AG04450 (cell line): ENCODE results near the gene GSTM2. TPM values are rescaled to one million over a fixed set of nuclear protein-coding genes. Genes with fewer than 3 reads are reported as not detected.

Experiments used
- CTCF ChIA-PET: fragments of 300-600, 350-600 bp; formaldehyde crosslinking; extraction: SDS; loops from one replicate; lab custom pipeline; 2022; ENCODE audit warnings: antibody characterized with exemption, inconsistent platforms; lab: Charles Lee
- POLR2A ChIA-PET: fragments of 350-600 bp; formaldehyde crosslinking; extraction: SDS; loops from one replicate; lab custom pipeline; 2021; ENCODE audit warnings: antibody characterized with exemption, inconsistent platforms; lab: Yijun Ruan, JAX
- DNase-seq: peaks from one replicate; pipeline ENCODE4 v3.0.0-alpha.2; 2011; ENCODE audit warnings: low read depth, low spot score
- H3K27ac ChIP-seq: one replicate; pipeline ENCODE4 v1.5.1; 2012; ENCODE audit warnings: low read depth, low read length, control low read depth
- H3K27me3 ChIP-seq: one replicate; pipeline ENCODE4 v1.6.0; 2012; ENCODE audit warnings: low read length; ENCODE audit not compliant: control insufficient read depth, insufficient read depth
- H3K4me3 ChIP-seq: 2 replicates; pipeline ENCODE4 v1.5.1; 2011; ENCODE audit warnings: mild to moderate bottlenecking, low read depth, low read length, control low read depth
- H3K9me3 ChIP-seq: 2 replicates; pipeline ENCODE4 v1.5.1; 2012; ENCODE audit warnings: low read length; ENCODE audit not compliant: control insufficient read depth, insufficient read depth
- CTCF ChIP-seq: IDR thresholded peaks from 2 replicates; pipeline ENCODE4 v1.5.1; 2011; ENCODE audit warnings: low read depth, low read length, control low read depth, inconsistent platforms
- polyA plus RNA-seq: library from polyadenylated mRNA; depleted of rRNA; stranded (reverse); fragments of >200 nt; gene quantifications from 2 replicates; pipeline ENCODE4 v1.2.3, GENCODE V29; 2011

Gene GSTM2
- polyA plus RNA-seq, 1 experiment = 90.2 TPM

- H3K4me3 ChIP-seq = no peak overlapping the region
- CTCF ChIA-PET = interaction anchor here (0.8 to 10.9 kb wide), 27 partner anchors 10 to 370 kb away, joined by 3 to 365 read pairs (median 8); partner anchors contain the start of genes AHCYL1, AMIGO1, AMPD2 and EPS8L3
- H3K9me3 ChIP-seq = no peaks in the 10 kb centered on the region
- no peak overlapping the region for H3K27ac ChIP-seq
- no peak for TF ChIP-seq CTCF
- no peak for DNase-seq
- POLR2A ChIA-PET = interaction anchor here (1.0 to 2.2 kb wide), 2 partner anchors 14 to 93 kb away, joined by 3 to 15 read pairs; partner anchors contain the start of genes GNAI3 and GSTM4
- H3K27me3 ChIP-seq = no peaks in the 10 kb centered on the region
Observed at GRCh38 chr1:109641078-109641740, 26.6 kb upstream of the GSTM2 start.

GRCh38 chr1:109641861-109642260, 26.0 kb upstream of the GSTM2 start:
- TF ChIP-seq CTCF = no peak
- Histone ChIP-seq H3K4me3 (no peak overlapping the region), H3K9me3 (no peaks in the 10 kb centered on the region), H3K27ac (no peak overlapping the region), H3K27me3 (no peaks in the 10 kb centered on the region)
- ChIA-PET CTCF (interaction anchor here (1.1 to 10.9 kb wide), 7 partner anchors 9 to 353 kb away, joined by 3 to 365 read pairs (median 64); partner anchors contain the start of genes AHCYL1 and AMIGO1), POLR2A (interaction anchor here (0.6 kb wide), 1 partner anchor 96 kb away, joined by 3 read pairs; no protein-coding TSS in a partner anchor)
- no peak for DNase-seq

DNA sequence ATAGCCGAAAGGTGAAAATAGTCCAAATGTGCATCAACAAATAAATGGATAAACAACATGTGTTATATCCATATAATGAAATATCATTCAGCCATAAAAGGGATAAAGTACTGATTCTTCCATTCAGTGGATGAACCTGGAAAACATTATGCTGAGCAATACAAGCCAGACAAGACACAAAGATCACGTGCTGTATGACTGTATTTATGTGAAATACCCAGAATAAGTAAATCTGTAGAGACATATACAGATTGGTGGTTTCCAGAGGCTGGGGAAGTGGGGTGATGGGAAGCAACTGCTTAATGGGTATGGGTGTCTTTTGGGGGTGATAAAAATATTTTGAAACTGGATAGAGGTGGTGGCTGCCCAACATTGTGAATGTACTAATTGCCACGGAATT, 25.2 kb upstream of the GSTM2 start:
- Histone ChIP-seq H3K4me3 (no peak overlapping the region), H3K27me3 (no peaks in the 10 kb centered on the region), H3K27ac (no peak overlapping the region), H3K9me3 (no peaks in the 10 kb centered on the region)
- ChIA-PET POLR2A (interaction anchor here (1.0 kb wide), 1 partner anchor 131 kb away, joined by 3 read pairs; no protein-coding TSS in a partner anchor), CTCF (interaction anchor here (0.6 to 10.9 kb wide), 12 partner anchors 8 to 343 kb away, joined by 3 to 365 read pairs (median 4); partner anchors contain the start of genes AHCYL1, GSTM2 and GSTM4)
- TF ChIP-seq CTCF = no peak
- DNase-seq = no peak

DNA sequence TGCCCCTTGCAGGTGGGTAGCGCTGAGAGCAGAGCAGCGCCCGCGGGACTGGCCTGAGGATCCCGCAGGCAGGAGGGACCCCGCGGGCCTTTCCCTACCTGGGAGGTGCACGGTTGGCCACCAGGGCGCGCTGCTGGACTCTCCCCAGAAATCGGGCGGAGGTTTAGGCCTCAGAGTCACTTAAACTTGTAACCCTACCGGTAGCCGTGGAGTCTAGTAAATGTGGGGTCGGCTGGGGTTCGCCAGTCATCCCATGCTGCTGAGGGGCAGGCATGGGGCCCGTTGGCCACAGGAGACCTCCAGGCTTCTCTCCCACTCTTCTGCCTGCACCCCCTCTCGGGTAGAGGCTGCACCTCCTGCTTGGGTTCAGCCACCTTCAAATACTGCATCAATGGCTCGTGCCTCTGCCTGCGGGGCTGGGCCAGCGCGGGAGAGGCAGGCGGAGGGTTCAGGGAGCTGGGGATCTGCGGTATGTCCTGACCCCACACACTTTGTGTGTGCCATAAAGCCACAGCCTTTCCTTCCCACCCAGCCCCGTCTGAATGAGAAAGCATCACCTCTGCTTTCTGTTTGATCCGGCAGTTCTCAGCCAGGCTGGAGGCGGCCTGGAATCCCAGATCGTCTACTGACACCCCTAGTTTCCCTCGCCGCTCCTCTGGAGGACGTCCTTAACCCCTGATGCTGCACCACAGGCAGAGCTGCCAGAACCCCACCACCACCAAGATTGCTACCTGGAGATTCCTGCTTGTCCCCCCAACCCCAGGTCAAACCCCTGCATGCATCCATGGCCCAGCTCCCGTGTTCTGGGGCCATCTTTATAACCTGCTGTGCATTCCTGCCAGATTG, 24.2 kb upstream of the GSTM2 start:
- ChIA-PET CTCF (interaction anchor here (0.7 to 10.9 kb wide), 12 partner anchors 9 to 345 kb away, joined by 3 to 365 read pairs (median 4); partner anchors contain the start of genes AHCYL1, GSTM2 and GSTM4), POLR2A (interaction anchor here (0.7 to 1.0 kb wide), 3 partner anchors 98 to 509 kb away, joined by 3 read pairs; no protein-coding TSS in a partner anchor)
- TF ChIP-seq CTCF = peak; percentile 87
- Histone ChIP-seq H3K27me3 (no peaks in the 10 kb centered on the region), H3K4me3 (no peak overlapping the region), H3K9me3 (no peaks in the 10 kb centered on the region; the same call in 1 of the 2 replicates), H3K27ac (no peak overlapping the region)
- no peak for DNase-seq
